Trophoblast cell (in vitro differentiated cells and primary cell): Measurements from ENCODE around the gene ARHGAP20.

Experiments
- DNase-seq, 2 donors: peaks; one replicate each; pipeline ENCODE4 v3.0.0-alpha.2; 2016
- H2AFZ ChIP-seq: 2 replicates; pipeline ENCODE4 v1.6.1; 2013; ENCODE audit warnings: low read length, moderate library complexity, mild to moderate bottlenecking; ENCODE audit not compliant: insufficient read depth, poor library complexity
- H2AK5ac ChIP-seq: 2 replicates; pipeline ENCODE4 v1.6.1; 2013; ENCODE audit warnings: mild to moderate bottlenecking, low read length
- H2BK120ac ChIP-seq: 2 replicates; pipeline ENCODE4 v1.6.1; 2013; ENCODE audit warnings: low read length, mild to moderate bottlenecking, moderate library complexity; ENCODE audit not compliant: insufficient read depth, poor library complexity
- H2BK12ac ChIP-seq: 2 replicates; pipeline ENCODE4 v1.6.1; 2013; ENCODE audit warnings: mild to moderate bottlenecking, low read length, moderate library complexity
- H2BK5ac ChIP-seq: 2 replicates; pipeline ENCODE4 v1.6.1; 2013; ENCODE audit warnings: low read length, low read depth, moderate library complexity, mild to moderate bottlenecking; ENCODE audit not compliant: poor library complexity
- H3K14ac ChIP-seq: 2 replicates; pipeline ENCODE4 v1.6.1; 2013; ENCODE audit warnings: mild to moderate bottlenecking, low read length
- H3K18ac ChIP-seq: 2 replicates; pipeline ENCODE4 v1.6.1; 2013; ENCODE audit warnings: mild to moderate bottlenecking, low read length
- H3K23ac ChIP-seq: 2 replicates; pipeline ENCODE4 v1.6.1; 2013; ENCODE audit warnings: low read length
- H3K27ac ChIP-seq: 2 replicates; pipeline ENCODE4 v1.5.1; 2013; ENCODE audit warnings: low read depth, mild to moderate bottlenecking, inconsistent platforms, low read length, moderate library complexity
- H3K27me3 ChIP-seq: 2 replicates; pipeline ENCODE4 v1.6.1; 2013; ENCODE audit warnings: inconsistent platforms, mild to moderate bottlenecking, low read length, moderate library complexity; ENCODE audit not compliant: insufficient read depth
- H3K36me3 ChIP-seq, 2 experiments: 1 replicate in 1 of 2; 2 replicates in 1 of 2; pipeline ENCODE4 v1.6.1; 2013; ENCODE audit warnings: low read length in 2 of 2, mild to moderate bottlenecking in 2 of 2, moderate library complexity in 1 of 2; ENCODE audit not compliant: insufficient read depth in 2 of 2, control insufficient read depth in 1 of 2
- H3K4ac ChIP-seq: 2 replicates; pipeline ENCODE4 v1.6.1; 2013; ENCODE audit warnings: low read depth, mild to moderate bottlenecking, low read length, moderate library complexity
- H3K4me1 ChIP-seq, 2 experiments: 1 replicate in 1 of 2; 2 replicates in 1 of 2; pipeline ENCODE4 v1.6.1; 2013; ENCODE audit warnings: low read length in 2 of 2, mild to moderate bottlenecking in 2 of 2, moderate library complexity in 1 of 2; ENCODE audit not compliant: insufficient read depth in 2 of 2, control insufficient read depth in 1 of 2
- H3K4me2 ChIP-seq: 2 replicates; pipeline ENCODE4 v1.6.1; 2013; ENCODE audit warnings: inconsistent platforms, mild to moderate bottlenecking, low read length, moderate library complexity
- H3K4me3 ChIP-seq: 2 replicates; pipeline ENCODE4 v1.5.1; 2013; ENCODE audit warnings: mild to moderate bottlenecking, low read depth, low read length, inconsistent platforms
- H3K79me1 ChIP-seq: one replicate; pipeline ENCODE4 v1.6.1; 2013; ENCODE audit warnings: low read length
- H3K79me2 ChIP-seq: 2 replicates; pipeline ENCODE4 v1.6.1; 2013; ENCODE audit warnings: low read length, mild to moderate bottlenecking; ENCODE audit not compliant: control insufficient read depth, insufficient read depth, poor library complexity
- H3K9ac ChIP-seq: 2 replicates; pipeline ENCODE4 v1.6.1; 2013; ENCODE audit warnings: mild to moderate bottlenecking, low read length
- H3K9me3 ChIP-seq: 2 replicates; pipeline ENCODE4 v1.6.1; 2013; ENCODE audit warnings: low read depth, mild to moderate bottlenecking, control low read depth, inconsistent platforms, low read length; ENCODE audit not compliant: insufficient read depth
- H4K12ac ChIP-seq: 2 replicates; pipeline ENCODE4 v1.6.1; 2013; ENCODE audit warnings: low read depth, mild to moderate bottlenecking, low read length, moderate library complexity
- H4K8ac ChIP-seq: 2 replicates; pipeline ENCODE4 v1.6.1; 2013; ENCODE audit warnings: low read depth, mild to moderate bottlenecking, low read length, moderate library complexity
- H4K91ac ChIP-seq: one replicate; pipeline ENCODE4 v1.6.1; 2013; ENCODE audit warnings: low read depth, mild to moderate bottlenecking, low read length, moderate library complexity
- WGBS: extraction: QIAGEN DNeasy Blood & Tissue Kit; methylation state at CpG from one replicate; pipeline ENCODE4 v1.1.7; 2013; ENCODE audit warnings: missing lambda C conversion rate; ENCODE audit not compliant: insufficient read length, insufficient coverage; ENCODE audit errors: extremely low coverage; 5-methylcytosine and 5-hydroxymethylcytosine counted together

Gene ARHGAP20

DNA sequence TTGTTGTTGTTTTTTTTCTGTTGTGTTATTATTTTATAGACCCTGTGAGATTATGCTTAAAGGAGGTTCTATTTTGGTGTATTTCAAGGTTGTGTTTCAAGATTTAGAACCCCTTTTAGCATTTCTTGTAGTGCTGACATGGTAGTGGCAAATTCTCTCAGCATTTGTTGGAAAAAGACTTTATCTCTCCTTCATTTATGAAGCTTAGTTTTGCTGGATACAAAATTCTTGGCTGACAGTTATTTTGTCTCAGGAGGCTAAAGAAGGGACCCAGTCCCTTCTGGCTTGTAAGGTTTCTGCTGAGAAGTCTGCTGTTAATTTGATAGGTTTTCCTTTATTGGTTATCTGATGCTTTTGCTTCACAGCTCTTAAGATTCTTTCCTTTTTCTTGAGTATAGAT is 40.7 kb upstream of the ARHGAP20 start:
- Histone ChIP-seq H3K27me3 (no peaks in the 10 kb centered on the region), H3K23ac (no peak overlapping the region), H4K91ac (no peak overlapping the region), H3K79me1 (no peaks in the 10 kb centered on the region), H3K4me3 (no peak overlapping the region), H3K4me1 (no peaks in the 10 kb centered on the region), H3K4ac (no peak overlapping the region), H2BK120ac (no peak overlapping the region), H3K79me2 (no peaks in the 10 kb centered on the region), H2BK5ac (no peak overlapping the region), H3K4me2 (no peak overlapping the region), H2AFZ (no peak overlapping the region), H3K27ac (no peak overlapping the region), H2BK12ac (no peak overlapping the region), H3K18ac (no peak overlapping the region), H3K9me3 (no peaks in the 10 kb centered on the region), H3K9ac (no peak overlapping the region), H3K14ac (no peak overlapping the region), H3K36me3 (no peaks in the 10 kb centered on the region), H4K8ac (no peak overlapping the region), H4K12ac (no peak overlapping the region), H2AK5ac (no peak overlapping the region)
- DNase-seq = no peak

DNA sequence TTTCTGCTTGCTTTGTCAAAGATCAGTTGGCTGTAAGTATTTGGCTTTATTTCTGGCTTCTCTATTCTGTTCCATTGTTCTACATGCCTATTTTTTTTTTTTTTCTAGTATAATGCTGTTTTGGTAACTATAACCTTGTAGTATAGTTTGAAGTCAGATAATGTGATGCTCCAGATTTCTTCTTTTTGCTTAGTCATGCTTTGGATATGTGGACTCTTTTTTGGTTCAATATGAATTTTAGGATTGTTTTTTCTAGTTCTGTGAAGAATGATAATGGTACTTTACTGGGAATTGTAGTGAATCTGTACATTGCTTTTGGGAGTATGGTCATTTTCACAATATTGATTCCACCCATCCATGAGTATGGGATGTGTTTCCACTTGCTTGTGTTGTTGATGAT is 37.9 kb upstream of the ARHGAP20 start:
- Histone ChIP-seq H4K12ac (no peak overlapping the region), H2AK5ac (no peak overlapping the region), H2AFZ (no peak overlapping the region), H3K9ac (no peak overlapping the region), H3K23ac (no peak overlapping the region), H3K4me2 (no peak overlapping the region), H4K91ac (no peak overlapping the region), H4K8ac (no peak overlapping the region), H3K79me2 (no peaks in the 10 kb centered on the region), H3K18ac (no peak overlapping the region), H2BK12ac (no peak overlapping the region), H2BK5ac (no peak overlapping the region), H3K9me3 (no peaks in the 10 kb centered on the region), H3K36me3 (no peaks in the 10 kb centered on the region), H3K14ac (no peak overlapping the region), H2BK120ac (no peak overlapping the region), H3K27me3 (no peaks in the 10 kb centered on the region), H3K79me1 (no peaks in the 10 kb centered on the region), H3K4ac (no peak overlapping the region), H3K27ac (no peak overlapping the region), H3K4me1 (no peaks in the 10 kb centered on the region), H3K4me3 (no peak overlapping the region)
- DNase-seq = no peak

DNA sequence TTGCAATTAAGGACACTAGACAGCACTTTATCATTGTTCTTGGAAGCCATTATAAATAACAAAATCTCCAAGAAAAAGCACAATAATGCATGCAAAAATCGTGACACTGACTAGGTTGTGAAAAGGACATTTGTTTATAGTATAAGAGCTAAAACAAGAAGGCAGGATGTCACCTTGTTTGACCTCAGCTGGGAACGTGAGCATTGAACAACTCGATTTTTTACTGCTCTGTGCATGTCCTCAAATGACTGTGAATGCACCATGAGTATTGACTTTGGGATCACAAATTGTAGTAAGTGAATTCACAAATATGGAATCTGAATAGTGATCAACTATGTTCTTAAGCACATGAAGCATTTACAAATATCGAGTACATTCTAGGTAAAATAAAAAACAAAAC is 35.3 kb upstream of the ARHGAP20 start:
- no peak overlapping the region for H3K4me2 ChIP-seq
- H3K4me3 ChIP-seq = no peak overlapping the region
- H3K9me3 ChIP-seq = no peaks in the 10 kb centered on the region
- no peak overlapping the region for H2BK5ac ChIP-seq
- no peak overlapping the region for H3K9ac ChIP-seq
- no peaks in the 10 kb centered on the region for H3K79me2 ChIP-seq
- no peak overlapping the region for H4K12ac ChIP-seq
- no peaks in the 10 kb centered on the region for H3K27me3 ChIP-seq
- no peak overlapping the region for H4K8ac ChIP-seq
- H3K4ac ChIP-seq = no peak overlapping the region
- H2AFZ ChIP-seq = no peak overlapping the region
- H3K4me1 ChIP-seq = no peaks in the 10 kb centered on the region
- H2BK12ac ChIP-seq = no peak overlapping the region
- no peak overlapping the region for H3K14ac ChIP-seq
- H3K23ac ChIP-seq = no peak overlapping the region
- H3K18ac ChIP-seq = no peak overlapping the region
- H4K91ac ChIP-seq = no peak overlapping the region
- H2BK120ac ChIP-seq = no peak overlapping the region
- H3K36me3 ChIP-seq = no peaks in the 10 kb centered on the region
- no peaks in the 10 kb centered on the region for H3K79me1 ChIP-seq
- H3K27ac ChIP-seq = no peak overlapping the region
- no peak overlapping the region for H2AK5ac ChIP-seq
- no CpG with 5 or more reads among the region's 4 CpGs for WGBS
- no peak for DNase-seq

DNA sequence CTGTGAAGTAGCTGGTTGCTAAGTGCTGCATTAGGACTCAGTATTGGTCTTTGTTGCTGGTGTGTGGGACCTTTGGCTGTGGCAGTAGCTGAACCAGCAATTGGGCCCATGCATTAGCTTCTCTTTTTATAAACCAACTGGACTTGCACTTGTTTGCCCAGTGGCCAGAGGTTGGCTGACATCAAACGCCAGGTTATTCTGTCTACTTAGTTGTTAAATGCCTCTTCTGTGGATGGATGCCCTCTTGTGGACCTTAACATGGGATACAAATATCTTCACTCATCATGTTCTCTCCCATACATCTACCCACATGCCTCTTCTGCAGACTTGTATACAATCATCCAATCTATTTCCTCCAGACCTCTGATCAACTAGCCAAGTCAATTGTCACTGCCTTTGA is 26.4 kb upstream of the ARHGAP20 start:
- H3K79me2 ChIP-seq = no peaks in the 10 kb centered on the region
- no peak overlapping the region for H2BK12ac ChIP-seq

DNA sequence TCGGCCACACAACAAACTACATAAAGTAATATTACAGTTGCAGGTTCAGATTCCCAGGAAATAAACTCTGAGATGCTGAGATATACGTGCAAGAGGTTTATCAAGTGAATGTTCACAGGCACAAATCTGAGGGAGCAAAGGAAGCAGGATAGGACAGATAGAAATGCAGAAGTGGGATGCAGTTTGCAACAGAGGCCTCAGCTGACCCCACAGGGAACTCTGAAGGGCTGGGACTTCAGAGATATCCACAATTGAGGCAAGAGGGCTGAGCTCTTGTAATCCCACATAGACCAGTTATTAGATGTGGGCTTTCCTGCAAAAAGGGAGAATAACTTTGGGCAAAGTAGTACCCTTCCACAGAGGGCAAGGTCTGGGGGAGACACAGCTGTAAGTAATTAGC is 25.4 kb upstream of the ARHGAP20 start:
- no peak overlapping the region for H2AK5ac ChIP-seq
- H3K27ac ChIP-seq = no peak overlapping the region
- H3K27me3 ChIP-seq = no peaks in the 10 kb centered on the region
- H3K79me1 ChIP-seq = no peaks in the 10 kb centered on the region
- no peak overlapping the region for H3K4me2 ChIP-seq
- no peak overlapping the region for H2BK5ac ChIP-seq
- no peak overlapping the region for H2BK120ac ChIP-seq
- H3K4me3 ChIP-seq = no peak overlapping the region
- WGBS = no CpG with 5 or more reads among the region's 2 CpGs
- no peak for DNase-seq
- H2AFZ ChIP-seq = no peak overlapping the region
- no peak overlapping the region for H3K14ac ChIP-seq
- no peak overlapping the region for H3K9ac ChIP-seq
- no peak overlapping the region for H4K91ac ChIP-seq
- no peak overlapping the region for H4K12ac ChIP-seq
- no peaks in the 10 kb centered on the region for H3K36me3 ChIP-seq
- H3K23ac ChIP-seq = no peak overlapping the region
- H4K8ac ChIP-seq = no peak overlapping the region
- no peak overlapping the region for H3K4ac ChIP-seq
- H3K4me1 ChIP-seq = no peaks in the 10 kb centered on the region
- no peaks in the 10 kb centered on the region for H3K79me2 ChIP-seq
- no peaks in the 10 kb centered on the region for H3K9me3 ChIP-seq
- no peak overlapping the region for H2BK12ac ChIP-seq
- H3K18ac ChIP-seq = no peak overlapping the region

More for the DNA sequence above, 26.4 kb upstream of the ARHGAP20 start:
- no peaks in the 10 kb centered on the region for H3K79me1 ChIP-seq
- H3K9ac ChIP-seq = no peak overlapping the region
- no peak overlapping the region for H2AFZ ChIP-seq
- H3K36me3 ChIP-seq = no peaks in the 10 kb centered on the region
- no peak overlapping the region for H3K4me2 ChIP-seq
- H3K9me3 ChIP-seq = no peaks in the 10 kb centered on the region
- no peaks in the 10 kb centered on the region for H3K27me3 ChIP-seq
- H3K14ac ChIP-seq = no peak overlapping the region
- H4K12ac ChIP-seq = no peak overlapping the region
- no CpG with 5 or more reads among the region's 1 CpG for WGBS
- H2AK5ac ChIP-seq = no peak overlapping the region
- H3K23ac ChIP-seq = peak overlapping the region; percentile 19
- H3K4me1 ChIP-seq = no peaks in the 10 kb centered on the region
- no peak overlapping the region for H3K4me3 ChIP-seq
- no peak overlapping the region for H4K8ac ChIP-seq
- no peak overlapping the region for H2BK120ac ChIP-seq
- no peak overlapping the region for H2BK5ac ChIP-seq
- H3K27ac ChIP-seq = no peak overlapping the region
- DNase-seq = no peak
- no peak overlapping the region for H3K18ac ChIP-seq
- no peak overlapping the region for H4K91ac ChIP-seq
- H3K4ac ChIP-seq = no peak overlapping the region
